Lung (tissue), 12 donors: ENCODE data around the gene SNRNP70. TPM values are rescaled to one million over a fixed set of nuclear protein-coding genes. Genes with fewer than 3 reads are reported as not detected.
A peak's percentile ranks its signal among the peaks of the same experiment; 100 is the strongest.

Source experiments
- ATAC-seq: fragments of 200-7000 bp; cut with Tn5 transposase; one replicate; pipeline ENCODE4 v1.9.1; 2020; ENCODE audit warnings: moderate number of reproducible peaks; ENCODE audit not compliant: insufficient read depth, low FRiP score
- DNase-seq, 3 donors: peaks; one replicate each; pipeline ENCODE4 v3.0.0-alpha.2; 2013 to 2017
- H3K27ac ChIP-seq, 2 donors: one replicate each; pipeline ENCODE4 v1.5.1; 2013; ENCODE audit warnings: mild to moderate bottlenecking in 2 of 2, moderate library complexity in 2 of 2, control low read depth in 1 of 2, inconsistent platforms in 1 of 2, low read depth in 1 of 2, low read length in 1 of 2
- H3K27me3 ChIP-seq, 3 donors: one replicate each; pipeline ENCODE4 v1.5.1; 2013; ENCODE audit warnings: low read length in 2 of 3; ENCODE audit not compliant: control insufficient read depth in 3 of 3, insufficient read depth in 3 of 3
- H3K36me3 ChIP-seq, 4 donors: one replicate each; pipeline ENCODE4 v1.5.1; 2013; ENCODE audit warnings: low read length in 4 of 4, mild to moderate bottlenecking in 1 of 4, moderate library complexity in 1 of 4; ENCODE audit not compliant: control insufficient read depth in 4 of 4, insufficient read depth in 4 of 4
- H3K4me1 ChIP-seq, 5 donors: one replicate each; pipeline ENCODE4 v1.5.1; 2013; ENCODE audit warnings: low read length in 5 of 5, mild to moderate bottlenecking in 2 of 5, moderate library complexity in 1 of 5; ENCODE audit not compliant: control insufficient read depth in 5 of 5, insufficient read depth in 5 of 5
- H3K4me3 ChIP-seq: one replicate; pipeline ENCODE4 v1.5.1; 2013; ENCODE audit warnings: mild to moderate bottlenecking, control low read depth, moderate library complexity
- H3K9ac ChIP-seq, 2 donors: one replicate each; pipeline ENCODE4 v1.5.1; 2013; ENCODE audit warnings: low read length in 2 of 2, control low read depth in 1 of 2; ENCODE audit not compliant: insufficient read depth in 1 of 2
- H3K9me3 ChIP-seq, 4 donors: one replicate each; pipeline ENCODE4 v1.5.1; 2013; ENCODE audit warnings: low read length in 3 of 4, mild to moderate bottlenecking in 1 of 4, moderate library complexity in 1 of 4; ENCODE audit not compliant: control insufficient read depth in 4 of 4, insufficient read depth in 3 of 4
- WGBS, 2 donors: extraction: QIAGEN DNeasy Blood & Tissue Kit; methylation state at CpG; one replicate each; pipeline ENCODE4 v1.1.7; 2013; 5-methylcytosine and 5-hydroxymethylcytosine counted together
- polyA plus RNA-seq, 2 donors: library from polyadenylated mRNA; stranded (reverse); fragments of 200-250 nt; gene quantifications; one replicate each; pipeline ENCODE4 v1.2.1, GENCODE V29; 2013
- total RNA-seq, 2 donors: library from RNA; depleted of rRNA in 1 of 2; stranded (reverse); fragments of >200 nt in 1 of 2; gene quantifications; one replicate each; pipeline ENCODE4 v1.2.1, GENCODE V29; 2014 to 2021
- TF ChIP-seq, protein P1 (sequence below): IDR thresholded peaks from 2 replicates; pipeline ENCODE4 v1.5.1; 2012; ENCODE audit warnings: mild to moderate bottlenecking; ENCODE audit errors: control extremely low read depth, extremely low read depth
- donor health status: control.
- donor health status: control.
- donor health status: Bipolar disorder and iron deficiency.
- donor health status: healthy.
- donor health status: DM: yes; HTN: yes; CAD: no.

SNRNP70 gene
- total and polyA plus RNA-seq, 4 donors: 143 to 251 (median 180) TPM

GRCh38 chr19:49148784-49149651 is 63.8 kb downstream of the SNRNP70 start:
- Histone ChIP-seq H3K36me3 (no peaks in the 10 kb centered on the region), H3K9me3 (peaks cover 0 to under 1% (median 0%) of the 10 kb centered on the region in 4 donors), H3K4me3 (peak overlapping the region; percentile 27), H3K4me1 (peaks cover 0 to 16% (median 13%) of the 10 kb centered on the region in 5 donors), H3K27me3 (no peaks in the 10 kb centered on the region), H3K27ac (peak overlapping the region; percentile 83 to 92), H3K9ac (peak overlapping the region in 1 of 2 donors; percentile 69)
- DNase-seq (peak; percentile 97 to 99 (median 99)), ATAC-seq (peak; percentile 84)
- 1 to 3% methylated on average over 46 to 49 of the region's 49 CpGs for WGBS, 2 donors
- TF ChIP-seq, protein P1, sequence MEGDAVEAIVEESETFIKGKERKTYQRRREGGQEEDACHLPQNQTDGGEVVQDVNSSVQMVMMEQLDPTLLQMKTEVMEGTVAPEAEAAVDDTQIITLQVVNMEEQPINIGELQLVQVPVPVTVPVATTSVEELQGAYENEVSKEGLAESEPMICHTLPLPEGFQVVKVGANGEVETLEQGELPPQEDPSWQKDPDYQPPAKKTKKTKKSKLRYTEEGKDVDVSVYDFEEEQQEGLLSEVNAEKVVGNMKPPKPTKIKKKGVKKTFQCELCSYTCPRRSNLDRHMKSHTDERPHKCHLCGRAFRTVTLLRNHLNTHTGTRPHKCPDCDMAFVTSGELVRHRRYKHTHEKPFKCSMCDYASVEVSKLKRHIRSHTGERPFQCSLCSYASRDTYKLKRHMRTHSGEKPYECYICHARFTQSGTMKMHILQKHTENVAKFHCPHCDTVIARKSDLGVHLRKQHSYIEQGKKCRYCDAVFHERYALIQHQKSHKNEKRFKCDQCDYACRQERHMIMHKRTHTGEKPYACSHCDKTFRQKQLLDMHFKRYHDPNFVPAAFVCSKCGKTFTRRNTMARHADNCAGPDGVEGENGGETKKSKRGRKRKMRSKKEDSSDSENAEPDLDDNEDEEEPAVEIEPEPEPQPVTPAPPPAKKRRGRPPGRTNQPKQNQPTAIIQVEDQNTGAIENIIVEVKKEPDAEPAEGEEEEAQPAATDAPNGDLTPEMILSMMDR: no peak

- peaks cover 0 to 2% (median 0%) of the 10 kb centered on the region in 4 donors for H3K9me3 ChIP-seq
- peaks cover 0 to 17% (median 13%) of the 10 kb centered on the region in 5 donors for H3K4me1 ChIP-seq
- H3K9ac ChIP-seq: peak overlapping the region; percentile 28 to 69
- H3K27me3 ChIP-seq: no peaks in the 10 kb centered on the region
- H3K27ac ChIP-seq: peak overlapping the region; percentile 83 to 92
- 1% methylated on average over 23 of the region's 23 CpGs for WGBS, 2 donors
- peak; percentile 91 to 97 (median 96) for DNase-seq
- peak overlapping the region; percentile 60 for H3K4me3 ChIP-seq
- H3K36me3 ChIP-seq: no peaks in the 10 kb centered on the region
- TF ChIP-seq, protein P1: no peak
- ATAC-seq: peak; percentile 49
These were observed 64.4 kb downstream of the SNRNP70 start for GRCh38 chr19:49149652-49150105.

GRCh38 chr19:49150106-49150943 is 65.1 kb downstream of the SNRNP70 start:
- DNase-seq (peak; percentile 93 to 96 (median 95)), ATAC-seq (peak; percentile 63)
- no peaks in the 10 kb centered on the region for H3K36me3 ChIP-seq
- peaks cover 0 to 22% (median 16%) of the 10 kb centered on the region in 5 donors for H3K4me1 ChIP-seq
- no peaks in the 10 kb centered on the region for H3K27me3 ChIP-seq
- WGBS, 2 donors: 0 to 1% methylated on average over 66 to 74 of the region's 75 CpGs
- H3K4me3 ChIP-seq: peak overlapping the region; percentile 60
- H3K9ac ChIP-seq: peak overlapping the region; percentile 28 to 69
- H3K9me3 ChIP-seq: peaks cover 0 to 2% (median 0%) of the 10 kb centered on the region in 4 donors
- TF ChIP-seq, protein P1: no peak
- H3K27ac ChIP-seq: peak overlapping the region; percentile 83 to 92
